H1 (cell line): ENCODE measurements around the gene TRIM71. TPM values are rescaled to one million over a fixed set of nuclear protein-coding genes. Genes with fewer than 3 reads are reported as not detected.

Experiments used
- CTCF ChIA-PET: fragments of 300-600 bp; sonication (Branson Sonifier 250); formaldehyde crosslinking; loops from one replicate; lab custom pipeline; 2021; ENCODE audit not compliant: partially characterized antibody; lab: Charles Lee
- POLR2A ChIA-PET: fragments of 300-600 bp; sonication (Branson Sonifier 250); formaldehyde crosslinking; loops from one replicate; lab custom pipeline; 2021; ENCODE audit warnings: inconsistent platforms; ENCODE audit not compliant: partially characterized antibody; lab: Charles Lee
- DNase-seq, 2 experiments: peaks; one replicate each; pipeline versions ENCODE4 v3.0.0 to v3.0.0-alpha.2; 2010 to 2022; ENCODE audit warnings: low spot score in 2 of 2, low read depth in 1 of 2, mixed read lengths in 1 of 2
- FAIRE-seq: peaks from 2 replicates; lab custom pipeline; 2011; peaks lifted over from hg19 to GRCh38; lab: Jason Lieb, UNC
- H2AFZ ChIP-seq: 2 replicates; pipeline ENCODE4 v1.8.1; 2012; ENCODE audit warnings: low read length, inconsistent platforms
- H2AK5ac ChIP-seq: 2 replicates; pipeline ENCODE4 v1.6.1; 2013; ENCODE audit warnings: low read depth, low read length
- H2BK120ac ChIP-seq: replicated peaks from 2 replicates; pipeline ENCODE3; 2013; ENCODE audit warnings: low read depth, low read length, inconsistent platforms
- H2BK12ac ChIP-seq: 2 replicates; pipeline ENCODE4 v1.6.1; 2013; ENCODE audit warnings: low read depth, low read length
- H2BK15ac ChIP-seq: 2 replicates; pipeline ENCODE4 v1.6.1; 2013; ENCODE audit warnings: low read length
- H2BK20ac ChIP-seq: 2 replicates; pipeline ENCODE4 v1.6.1; 2013; ENCODE audit warnings: low read length
- H2BK5ac ChIP-seq: 2 replicates; pipeline ENCODE4 v1.6.1; 2013; ENCODE audit warnings: low read depth, low read length
- H3K14ac ChIP-seq: 2 replicates; pipeline ENCODE4 v1.6.1; 2013; ENCODE audit warnings: inconsistent platforms; ENCODE audit not compliant: insufficient read length
- H3K18ac ChIP-seq: 2 replicates; pipeline ENCODE4 v1.6.1; 2013; ENCODE audit warnings: low read length; ENCODE audit errors: extremely low read depth
- H3K23ac ChIP-seq: 2 replicates; pipeline ENCODE4 v1.6.1; 2013; ENCODE audit warnings: inconsistent platforms; ENCODE audit not compliant: insufficient read length
- H3K23me2 ChIP-seq: 2 replicates; pipeline ENCODE4 v1.6.1; 2013; ENCODE audit warnings: low read depth, low read length
- H3K27ac ChIP-seq: 2 replicates; pipeline ENCODE4 v1.6.1; 2011; ENCODE audit warnings: low read depth, low read length, inconsistent platforms
- H3K27me3 ChIP-seq, 4 experiments: replicated peaks in 1 of 4; 1 replicate in 1 of 4; 2 replicates in 3 of 4; pipeline versions ENCODE4 v1.6.1 to v1.8.1; 2011 to 2013; ENCODE audit warnings: low read length in 3 of 4, mild to moderate bottlenecking in 3 of 4, inconsistent platforms in 2 of 4, mixed read lengths in 2 of 4, moderate library complexity in 1 of 4; ENCODE audit not compliant: control insufficient read depth in 3 of 4, insufficient read depth in 3 of 4; ENCODE audit errors: extremely low read depth in 1 of 4
- H3K36me3 ChIP-seq, 4 experiments: 2 replicates each; pipeline versions ENCODE4 v1.6.1 to v1.8.1; 2011 to 2013; ENCODE audit warnings: mild to moderate bottlenecking in 4 of 4, low read length in 3 of 4, moderate library complexity in 2 of 4, control low read depth in 1 of 4, inconsistent platforms in 1 of 4; ENCODE audit not compliant: insufficient read depth in 4 of 4, control insufficient read depth in 2 of 4
- H3K4ac ChIP-seq: replicated peaks from 2 replicates; pipeline ENCODE3; 2013; ENCODE audit warnings: low read length, low read depth, mixed read lengths, inconsistent platforms; ENCODE audit not compliant: insufficient read length
- H3K4me1 ChIP-seq, 4 experiments: replicated peaks in 1 of 4; 1 replicate in 1 of 4; 2 replicates in 3 of 4; pipeline versions ENCODE4 v1.6.1 to v1.8.1; 2011 to 2013; ENCODE audit warnings: low read length in 3 of 4, inconsistent platforms in 2 of 4, mixed read lengths in 1 of 4; ENCODE audit not compliant: insufficient read depth in 4 of 4, control insufficient read depth in 3 of 4
- H3K4me2 ChIP-seq, 2 experiments: 2 replicates each; pipeline versions ENCODE4 v1.6.1 to v1.8.1; 2011 to 2013; ENCODE audit warnings: low read depth in 2 of 2, low read length in 2 of 2, control low read depth in 1 of 2, inconsistent platforms in 1 of 2, mild to moderate bottlenecking in 1 of 2; ENCODE audit not compliant: insufficient read depth in 1 of 2
- H3K4me3 ChIP-seq, 4 experiments: fragments of 200-600, 300-600 bp in 1 of 4; sonication (generic), shearing (Covaris generic), sonication (Bioruptor Twin) in 1 of 4; 2 replicates each; pipeline versions ENCODE4 v1.5.1 to v1.8.1; 2011 to 2016; ENCODE audit warnings: low read length in 4 of 4, low read depth in 3 of 4, control low read depth in 2 of 4, inconsistent platforms in 2 of 4, mild to moderate bottlenecking in 2 of 4, mixed read lengths in 1 of 4, moderate library complexity in 1 of 4; ENCODE audit not compliant: insufficient read depth in 2 of 4; ENCODE audit errors: extremely low read depth in 1 of 4
- H3K56ac ChIP-seq: replicated peaks from 2 replicates; pipeline ENCODE3; 2013; ENCODE audit warnings: low read depth, mild to moderate bottlenecking, mixed read lengths, low read length, inconsistent platforms; ENCODE audit not compliant: insufficient read length
- H3K79me1 ChIP-seq: 2 replicates; pipeline ENCODE4 v1.6.1; 2013; ENCODE audit warnings: low read depth, low read length, control low read depth
- H3K79me2 ChIP-seq, 2 experiments: 2 replicates each; pipeline versions ENCODE4 v1.6.1 to v1.8.1; 2012 to 2013; ENCODE audit warnings: low read length in 2 of 2, mild to moderate bottlenecking in 2 of 2, inconsistent platforms in 1 of 2; ENCODE audit not compliant: insufficient read depth in 2 of 2, control insufficient read depth in 1 of 2
- H3K9ac ChIP-seq, 4 experiments: replicated peaks in 1 of 4; 1 replicate in 1 of 4; 2 replicates in 3 of 4; pipeline versions ENCODE4 v1.6.1 to v1.8.1; 2011 to 2013; ENCODE audit warnings: low read depth in 3 of 4, low read length in 3 of 4, control low read depth in 2 of 4, mild to moderate bottlenecking in 2 of 4, moderate library complexity in 2 of 4, inconsistent platforms in 1 of 4; ENCODE audit errors: extremely low read depth in 1 of 4
- H3K9me3 ChIP-seq, 2 experiments: 2 replicates each; pipeline versions ENCODE4 v1.6.1 to v1.8.1; 2012 to 2013; ENCODE audit warnings: mild to moderate bottlenecking in 2 of 2, moderate library complexity in 2 of 2, control low read depth in 1 of 2, inconsistent platforms in 1 of 2, low read depth in 1 of 2, low read length in 1 of 2, mixed read lengths in 1 of 2; ENCODE audit not compliant: insufficient read depth in 2 of 2
- H4K20me1 ChIP-seq, 2 experiments: replicated peaks in 1 of 2; 2 replicates each; pipeline versions ENCODE3 to v1.8.1; 2011 to 2013; ENCODE audit warnings: inconsistent platforms in 2 of 2, low read length in 2 of 2, mild to moderate bottlenecking in 1 of 2; ENCODE audit not compliant: insufficient read depth in 2 of 2, control insufficient read depth in 1 of 2
- H4K5ac ChIP-seq: 2 replicates; pipeline ENCODE4 v1.6.1; 2013; ENCODE audit warnings: low read length, low read depth, mixed read lengths, inconsistent platforms; ENCODE audit not compliant: insufficient read length
- H4K8ac ChIP-seq: 2 replicates; pipeline ENCODE4 v1.8.0; 2013; ENCODE audit warnings: mild to moderate bottlenecking, moderate library complexity, low read length, inconsistent platforms; ENCODE audit not compliant: insufficient read depth; ENCODE audit errors: extremely low read depth
- H4K91ac ChIP-seq: replicated peaks from 2 replicates; pipeline ENCODE3; 2013; ENCODE audit warnings: low read length, mixed read lengths, inconsistent platforms; ENCODE audit not compliant: insufficient read length
- ASH2L ChIP-seq: fragments of 200-600, 300-600 bp; sonication (generic); IDR thresholded peaks from one replicate; pipeline ENCODE4 v1.7.1; 2017; ENCODE audit warnings: low read length
- EZH2 ChIP-seq: fragments of 200-600 bp; sonication (generic); IDR thresholded peaks from 2 replicates; pipeline ENCODE4 v1.7.1; 2012; ENCODE audit warnings: low read depth, mild to moderate bottlenecking, moderate library complexity, low read length, inconsistent platforms; ENCODE audit not compliant: severe bottlenecking
- HDAC2 ChIP-seq, 2 experiments: fragments of 300-600 bp in 1 of 2; sonication (generic) in 1 of 2; IDR thresholded peaks; 2 replicates each; pipeline ENCODE4 v1.6.1; 2011 to 2012; ENCODE audit warnings: low read depth in 2 of 2, low read length in 2 of 2, mild to moderate bottlenecking in 2 of 2, moderate library complexity in 2 of 2, borderline replicate concordance in 1 of 2, inconsistent platforms in 1 of 2
- POLR2AphosphoS5 ChIP-seq: IDR thresholded peaks from 2 replicates; pipeline ENCODE4 v1.6.1; 2011; ENCODE audit warnings: low read depth, low read length
- RAD21 ChIP-seq, 2 experiments: IDR thresholded peaks in 1 of 2; conservative IDR thresholded peaks in 1 of 2; 2 replicates each; pipeline ENCODE4 v1.6.1; 2011; ENCODE audit warnings: low read depth in 2 of 2, low read length in 2 of 2, improper control_type of control experiment in 1 of 2, inconsistent platforms in 1 of 2, mild to moderate bottlenecking in 1 of 2, moderate library complexity in 1 of 2
- WGBS, 2 experiments: shearing (Covaris generic) in 1 of 2; methylation state at CpG; one replicate each; pipeline versions ENCODE4 v1.1.6 to v1.1.7; 2013 to 2015; ENCODE audit warnings: low lambda C conversion rate in 2 of 2, mixed read lengths in 2 of 2, inconsistent platforms in 1 of 2, low coverage in 1 of 2, missing lambda C conversion rate in 1 of 2; ENCODE audit not compliant: insufficient replicate concordance in 2 of 2, insufficient coverage in 1 of 2, insufficient read length in 1 of 2; ENCODE audit errors: extremely low coverage in 1 of 2, missing lambda C conversion rate in 1 of 2; 5-methylcytosine and 5-hydroxymethylcytosine counted together
- polyA plus RNA-seq, 7 experiments: library from polyadenylated mRNA; depleted of rRNA in 3 of 7; stranded (reverse) in 5 of 7; unstranded in 2 of 7; fragments of >200 nt in 5 of 7; fragments of 200-250 nt in 2 of 7; gene quantifications; 1 replicate in 5 of 7; 2 replicates in 1 of 7; 4 replicates in 1 of 7; pipeline versions ENCODE4 v1.2.1 to v1.2.3, GENCODE V29; 2011 to 2013; ENCODE audit warnings: missing spikeins in 2 of 7, mixed read lengths in 2 of 7
- total RNA-seq: library from RNA; stranded (reverse); fragmentation: NEBNext Ultra II Directional; extraction: Animal tissue kit (Norgen Biotek cat#: 25700); gene quantifications from 2 replicates; pipeline ENCODE4 v1.2.1, GENCODE V29; 2021
- TF ChIP-seq, protein P1 (sequence below), 3 experiments: IDR thresholded peaks; 1 replicate in 2 of 3; 2 replicates in 1 of 3; pipeline versions ENCODE4 v1.5.1 to v1.6.1; 2011; ENCODE audit warnings: low read length in 3 of 3, mild to moderate bottlenecking in 3 of 3, inconsistent platforms in 2 of 3, low read depth in 1 of 3, moderate library complexity in 1 of 3; ENCODE audit not compliant: insufficient read depth in 1 of 3; ENCODE audit errors: control extremely low read depth in 1 of 3

The TRIM71 gene
- total and polyA plus RNA-seq, 2 of the 8 experiments (the other 6 are each of a cell fraction or from before 2014, with no cell fraction given), result 53.7 to 293 TPM

GRCh38 chr3:32897001-32897601 lies 79.3 kb downstream of the TRIM71 start:
- H3K27me3 ChIP-seq, result no peaks in the 10 kb centered on the region
- no peak overlapping the region for H3K18ac ChIP-seq
- no peak for FAIRE-seq
- H3K4me3 ChIP-seq, result no peak overlapping the region
- peaks cover 22 to 36% of the 10 kb centered on the region in 2 experiments for H4K20me1 ChIP-seq
- peaks cover 0 to 5% (median 0%) of the 10 kb centered on the region in 4 experiments; a peak in 1 of 7 replicates for H3K4me1 ChIP-seq
- POLR2A ChIA-PET, result interaction anchor here (1.0 to 3.7 kb wide), 9 partner anchors 13 to 77 kb away, joined by 3 to 32 read pairs (median 5); no protein-coding TSS in a partner anchor
- no peaks in the 10 kb centered on the region for H3K9me3 ChIP-seq
- H2BK12ac ChIP-seq, result no peak overlapping the region
- no peak overlapping the region for H4K5ac ChIP-seq
- no peak for DNase-seq
- 97% methylated on average over 6 of the region's 8 CpGs; no CpG with 5 or more reads in 1 of the 2 experiments for WGBS, 2 experiments
- peaks cover 4% of the 10 kb centered on the region; the same call in 1 of the 2 replicates for H3K79me1 ChIP-seq
- no peak overlapping the region for H3K9ac ChIP-seq
- H2BK5ac ChIP-seq, result no peak overlapping the region
- H3K4ac ChIP-seq, result no peak overlapping the region
- H3K23ac ChIP-seq, result no peak overlapping the region
- H4K91ac ChIP-seq, result no peak overlapping the region
- H3K14ac ChIP-seq, result no peak overlapping the region
- no peak overlapping the region for H2BK15ac ChIP-seq
- H3K4me2 ChIP-seq, result no peak overlapping the region
- H3K56ac ChIP-seq, result no peak overlapping the region
- CTCF ChIA-PET, result interaction anchor here (0.7 to 2.9 kb wide), 12 partner anchors 8 to 163 kb away, joined by 3 to 11 read pairs (median 4); no protein-coding TSS in a partner anchor
- no peak overlapping the region for H3K27ac ChIP-seq
- no peak overlapping the region for H4K8ac ChIP-seq
- no peak overlapping the region for H2BK120ac ChIP-seq
- TF ChIP-seq EZH2 (no peak), POLR2AphosphoS5 (peak; percentile 76), RAD21 (IDR thresholded peaks at IDR 0.05 in 1 of 2, conservative IDR thresholded peaks at IDR 0.05 in 1 of 2; ENCODE audit: low read depth in 2 of 2, low read length in 2 of 2) (no peak), HDAC2 (IDR thresholded peaks at IDR 0.05; ENCODE audit: borderline replicate concordance in 1 of 2, low read depth in 2 of 2, low read length in 2 of 2) (no peak), ASH2L (no peak)
- TF ChIP-seq, protein P1, sequence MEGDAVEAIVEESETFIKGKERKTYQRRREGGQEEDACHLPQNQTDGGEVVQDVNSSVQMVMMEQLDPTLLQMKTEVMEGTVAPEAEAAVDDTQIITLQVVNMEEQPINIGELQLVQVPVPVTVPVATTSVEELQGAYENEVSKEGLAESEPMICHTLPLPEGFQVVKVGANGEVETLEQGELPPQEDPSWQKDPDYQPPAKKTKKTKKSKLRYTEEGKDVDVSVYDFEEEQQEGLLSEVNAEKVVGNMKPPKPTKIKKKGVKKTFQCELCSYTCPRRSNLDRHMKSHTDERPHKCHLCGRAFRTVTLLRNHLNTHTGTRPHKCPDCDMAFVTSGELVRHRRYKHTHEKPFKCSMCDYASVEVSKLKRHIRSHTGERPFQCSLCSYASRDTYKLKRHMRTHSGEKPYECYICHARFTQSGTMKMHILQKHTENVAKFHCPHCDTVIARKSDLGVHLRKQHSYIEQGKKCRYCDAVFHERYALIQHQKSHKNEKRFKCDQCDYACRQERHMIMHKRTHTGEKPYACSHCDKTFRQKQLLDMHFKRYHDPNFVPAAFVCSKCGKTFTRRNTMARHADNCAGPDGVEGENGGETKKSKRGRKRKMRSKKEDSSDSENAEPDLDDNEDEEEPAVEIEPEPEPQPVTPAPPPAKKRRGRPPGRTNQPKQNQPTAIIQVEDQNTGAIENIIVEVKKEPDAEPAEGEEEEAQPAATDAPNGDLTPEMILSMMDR (IDR thresholded peaks at IDR 0.05; ENCODE audit: control extremely low read depth in 1 of 3, insufficient read depth in 1 of 3, low read depth in 1 of 3, low read length in 3 of 3), result no peak
- H2AK5ac ChIP-seq, result no peak overlapping the region
- H3K23me2 ChIP-seq, result no peaks in the 10 kb centered on the region
- no peak overlapping the region for H2AFZ ChIP-seq
- H3K79me2 ChIP-seq, result peaks cover 4 to 64% of the 10 kb centered on the region in 2 experiments; a peak in 3 of 4 replicates
- H2BK20ac ChIP-seq, result no peak overlapping the region
- H3K36me3 ChIP-seq, result peaks cover 11 to 58% (median 27%) of the 10 kb centered on the region in 4 experiments; a peak in 7 of 8 replicates
